CD14-positive monocyte (primary cell): Measurements from ENCODE around the gene VOPP1. TPM values are rescaled to one million over a fixed set of nuclear protein-coding genes. Genes with fewer than 3 reads are reported as not detected.

Experiments used
- DNase-seq, 3 donors: peaks; one replicate each; pipeline ENCODE4 v3.0.0-alpha.2; 2011 to 2022
- H2AFZ ChIP-seq: 2 replicates; pipeline ENCODE4 v1.6.0; 2012; ENCODE audit warnings: mild to moderate bottlenecking, low read depth, low read length, inconsistent platforms; ENCODE audit not compliant: insufficient read depth, poor library complexity, severe bottlenecking
- H3K27ac ChIP-seq, 2 donors: 1 replicate in 1 of 2; 2 replicates in 1 of 2; pipeline ENCODE4 v1.5.1; 2012 to 2013; ENCODE audit warnings: low read length in 2 of 2, control low read depth in 1 of 2, inconsistent platforms in 1 of 2, low read depth in 1 of 2, mild to moderate bottlenecking in 1 of 2
- H3K27me3 ChIP-seq, 2 donors: one replicate each; pipeline versions ENCODE4 v1.6.0 to v1.6.1; 2011 to 2013; ENCODE audit warnings: low read length in 2 of 2; ENCODE audit not compliant: control insufficient read depth in 2 of 2, insufficient read depth in 2 of 2
- H3K36me3 ChIP-seq, 2 donors: replicated peaks in 1 of 2; 1 replicate in 1 of 2; 2 replicates in 1 of 2; pipeline versions ENCODE4 v1.5.1 to v1.6.1; 2012 to 2013; ENCODE audit warnings: low read length in 2 of 2, control low read depth in 1 of 2, inconsistent platforms in 1 of 2, mild to moderate bottlenecking in 1 of 2; ENCODE audit not compliant: insufficient read depth in 2 of 2, control insufficient read depth in 1 of 2
- H3K4me1 ChIP-seq, 2 donors: 1 replicate in 1 of 2; 2 replicates in 1 of 2; pipeline versions ENCODE4 v1.5.1 to v1.6.1; 2012 to 2013; ENCODE audit warnings: low read length in 2 of 2, control low read depth in 1 of 2, inconsistent platforms in 1 of 2, mild to moderate bottlenecking in 1 of 2, moderate library complexity in 1 of 2; ENCODE audit not compliant: insufficient read depth in 2 of 2, control insufficient read depth in 1 of 2
- H3K4me2 ChIP-seq: replicated peaks from 2 replicates; pipeline ENCODE3; 2012; ENCODE audit warnings: low read length, moderate library complexity, mild to moderate bottlenecking; ENCODE audit not compliant: poor library complexity, severe bottlenecking; ENCODE audit errors: extremely low read depth
- H3K4me3 ChIP-seq, 3 experiments: fragments of 200-600 bp in 1 of 3; sonication (generic) in 1 of 3; replicated peaks in 1 of 3; 1 replicate in 2 of 3; 2 replicates in 1 of 3; pipeline ENCODE4 v1.5.1; 2011 to 2013; ENCODE audit warnings: low read length in 3 of 3, mild to moderate bottlenecking in 3 of 3, control low read depth in 2 of 3, low read depth in 2 of 3, inconsistent platforms in 1 of 3, moderate library complexity in 1 of 3
- H3K79me2 ChIP-seq: 2 replicates; pipeline ENCODE4 v1.6.0; 2012; ENCODE audit warnings: mild to moderate bottlenecking, control low read depth, inconsistent platforms, low read length, moderate library complexity; ENCODE audit not compliant: insufficient read depth
- H3K9ac ChIP-seq: 2 replicates; pipeline ENCODE4 v1.6.0; 2017; ENCODE audit warnings: low read length, mild to moderate bottlenecking; ENCODE audit not compliant: insufficient read depth, poor library complexity, severe bottlenecking
- H3K9me3 ChIP-seq, 2 donors: replicated peaks in 1 of 2; 1 replicate in 1 of 2; 2 replicates in 1 of 2; pipeline versions ENCODE4 v1.5.1 to v1.6.1; 2012 to 2013; ENCODE audit warnings: low read length in 2 of 2, control low read depth in 1 of 2; ENCODE audit not compliant: control insufficient read depth in 1 of 2, insufficient read depth in 1 of 2
- H4K20me1 ChIP-seq: 2 replicates; pipeline ENCODE4 v1.6.0; 2012; ENCODE audit warnings: mild to moderate bottlenecking, low read length, control low read depth, moderate library complexity; ENCODE audit not compliant: insufficient read depth
- H3K27ac Mint-ChIP-seq, 7 donors: one replicate each; pipeline ENCODE4 v1.8.0; 2020; ENCODE audit warnings: mild to moderate bottlenecking in 7 of 7, mixed read lengths in 7 of 7, moderate library complexity in 6 of 7, inconsistent platforms in 2 of 7
- H3K27me3 Mint-ChIP-seq, 3 donors: one replicate each; pipeline ENCODE4 v1.8.0; 2021 to 2022; ENCODE audit warnings: low read depth in 3 of 3, mild to moderate bottlenecking in 3 of 3, mixed read lengths in 3 of 3, moderate library complexity in 3 of 3, inconsistent platforms in 1 of 3
- H3K36me3 Mint-ChIP-seq, 2 donors: one replicate each; pipeline ENCODE4 v1.8.0; 2020; ENCODE audit warnings: mixed read lengths in 2 of 2, inconsistent platforms in 1 of 2, mild to moderate bottlenecking in 1 of 2
- H3K4me1 Mint-ChIP-seq: one replicate; pipeline ENCODE4 v1.8.0; 2020; ENCODE audit warnings: mild to moderate bottlenecking, mixed read lengths
- H3K4me3 Mint-ChIP-seq, 2 donors: one replicate each; pipeline ENCODE4 v1.8.0; 2020; ENCODE audit warnings: mild to moderate bottlenecking in 2 of 2, mixed read lengths in 2 of 2, moderate library complexity in 1 of 2
- H3K9me3 Mint-ChIP-seq, 7 donors: one replicate each; pipeline ENCODE4 v1.8.0; 2020 to 2022; ENCODE audit warnings: mixed read lengths in 7 of 7, mild to moderate bottlenecking in 6 of 7, moderate library complexity in 6 of 7, inconsistent platforms in 2 of 7
- WGBS: methylation state at CpG from one replicate; pipeline ENCODE4 v1.1.5; 2013; ENCODE audit warnings: missing lambda C conversion rate; ENCODE audit not compliant: insufficient coverage; 5-methylcytosine and 5-hydroxymethylcytosine counted together
- intact Hi-C, 2 donors: fragments of 100-400 bp; cut with micrococcal nuclease; formaldehyde crosslinking; loops; one replicate each; pipeline versions ENCODE4 v1.15.0 to v1.15.1; 2023
- polyA plus RNA-seq, 3 donors: library from polyadenylated mRNA; depleted of rRNA in 1 of 3; unstranded in 2 of 3; stranded (reverse) in 1 of 3; fragments of 300-500 nt in 2 of 3; fragments of >200 nt in 1 of 3; fragmentation: Illumina TruSeq in 2 of 3; gene quantifications; 1 replicate in 2 of 3; 2 replicates in 1 of 3; pipeline ENCODE4 v1.2.3, GENCODE V29; 2012 to 2021
- TF ChIP-seq, protein P1 (sequence below): fragments of 200-600 bp; IDR thresholded peaks from one replicate; pipeline ENCODE4 v1.8.0; 2022; ENCODE audit warnings: antibody characterized with exemption, mild to moderate bottlenecking

The VOPP1 gene
- polyA plus RNA-seq, 3 donors: 16.7 to 22.1 (median 18.0) TPM

DNA sequence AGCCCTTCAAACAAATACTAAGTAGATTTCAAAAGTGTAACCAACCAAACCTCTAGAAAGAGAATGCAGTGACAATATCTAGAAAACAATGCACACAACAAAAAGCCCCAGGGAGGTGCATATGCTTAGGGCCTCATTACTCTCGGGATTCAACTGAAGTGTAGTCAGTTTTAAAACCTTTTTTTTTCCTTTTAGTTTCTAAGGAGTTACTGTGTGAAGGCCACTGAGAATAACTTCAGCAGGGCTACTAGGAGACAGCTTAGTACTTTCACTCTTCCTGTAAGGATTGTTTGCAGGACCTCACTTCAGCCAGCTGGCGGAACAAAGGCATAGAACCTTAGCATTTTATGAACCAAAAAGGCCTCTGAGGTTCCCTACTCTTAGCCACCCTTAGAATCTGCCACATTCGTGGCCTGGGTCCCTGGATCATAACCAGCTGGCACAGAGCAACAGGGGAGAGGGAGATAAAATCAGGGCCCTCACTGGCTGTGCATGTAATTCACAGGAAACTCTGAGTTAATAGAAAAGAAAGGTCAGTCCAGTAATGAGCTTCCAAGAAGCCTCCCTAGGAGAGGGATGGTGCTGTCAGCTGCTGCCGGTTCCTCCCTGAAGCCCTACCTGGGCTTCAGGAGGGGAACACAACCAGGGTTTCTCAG, 3.6 kb downstream of the VOPP1 start:
- peak overlapping the region in 2 of 7 donors; percentile 31 to 60 for H3K27ac Mint-ChIP-seq
- H3K4me3 Mint-ChIP-seq: peak overlapping the region in 1 of 2 donors; percentile 39
- peaks cover 72% of the 10 kb centered on the region for H4K20me1 ChIP-seq
- H3K27me3 ChIP-seq: peaks cover 0 to 3% of the 10 kb centered on the region in 2 donors
- H3K4me3 ChIP-seq: no peak overlapping the region
- peaks cover 36 to 55% of the 10 kb centered on the region in 2 donors for H3K4me1 ChIP-seq
- TF ChIP-seq, protein P1, sequence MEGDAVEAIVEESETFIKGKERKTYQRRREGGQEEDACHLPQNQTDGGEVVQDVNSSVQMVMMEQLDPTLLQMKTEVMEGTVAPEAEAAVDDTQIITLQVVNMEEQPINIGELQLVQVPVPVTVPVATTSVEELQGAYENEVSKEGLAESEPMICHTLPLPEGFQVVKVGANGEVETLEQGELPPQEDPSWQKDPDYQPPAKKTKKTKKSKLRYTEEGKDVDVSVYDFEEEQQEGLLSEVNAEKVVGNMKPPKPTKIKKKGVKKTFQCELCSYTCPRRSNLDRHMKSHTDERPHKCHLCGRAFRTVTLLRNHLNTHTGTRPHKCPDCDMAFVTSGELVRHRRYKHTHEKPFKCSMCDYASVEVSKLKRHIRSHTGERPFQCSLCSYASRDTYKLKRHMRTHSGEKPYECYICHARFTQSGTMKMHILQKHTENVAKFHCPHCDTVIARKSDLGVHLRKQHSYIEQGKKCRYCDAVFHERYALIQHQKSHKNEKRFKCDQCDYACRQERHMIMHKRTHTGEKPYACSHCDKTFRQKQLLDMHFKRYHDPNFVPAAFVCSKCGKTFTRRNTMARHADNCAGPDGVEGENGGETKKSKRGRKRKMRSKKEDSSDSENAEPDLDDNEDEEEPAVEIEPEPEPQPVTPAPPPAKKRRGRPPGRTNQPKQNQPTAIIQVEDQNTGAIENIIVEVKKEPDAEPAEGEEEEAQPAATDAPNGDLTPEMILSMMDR: no peak
- H3K27me3 Mint-ChIP-seq: peaks cover 3 to 7% (median 6%) of the 10 kb centered on the region in 3 donors
- H3K79me2 ChIP-seq: peaks cover 62% of the 10 kb centered on the region
- DNase-seq: no peak
- 86% methylated on average over 1 of the region's 4 CpGs for WGBS
- intact Hi-C loops: loop anchor here in 1 of 2 donors (2.0 kb wide), 1 partner anchor 14 kb away; no protein-coding TSS in a partner anchor
- no peak overlapping the region for H3K9ac ChIP-seq
- H3K4me2 ChIP-seq: no peak overlapping the region
- H3K27ac ChIP-seq: no peak overlapping the region
- H3K9me3 Mint-ChIP-seq: peaks cover 0 to 8% (median 0%) of the 10 kb centered on the region in 7 donors
- H2AFZ ChIP-seq: no peak overlapping the region
- no peaks in the 10 kb centered on the region for H3K9me3 ChIP-seq
- peaks cover 72% of the 10 kb centered on the region for H3K4me1 Mint-ChIP-seq
- peaks cover 15 to 36% of the 10 kb centered on the region in 2 donors for H3K36me3 Mint-ChIP-seq
- H3K36me3 ChIP-seq: peaks cover 0 to 4% of the 10 kb centered on the region in 2 donors

GRCh38 chr7:55567571-55567970, 4.7 kb downstream of the VOPP1 start:
- no peaks in the 10 kb centered on the region for H3K9me3 ChIP-seq
- no peak for DNase-seq
- Mint-ChIP-seq H3K27me3 (peaks cover 0 to 6% (median 0%) of the 10 kb centered on the region in 3 donors), H3K4me1 (peaks cover 63% of the 10 kb centered on the region), H3K9me3 (peaks cover 0 to 8% (median 0%) of the 10 kb centered on the region in 7 donors), H3K27ac (peak overlapping the region in 1 of 7 donors; percentile 54), H3K36me3 (peaks cover 15 to 36% of the 10 kb centered on the region in 2 donors), H3K4me3 (no peak overlapping the region)
- H4K20me1 ChIP-seq: peaks cover 83% of the 10 kb centered on the region
- H3K4me2 ChIP-seq: no peak overlapping the region
- no peak overlapping the region for H3K27ac ChIP-seq
- no peak overlapping the region for H2AFZ ChIP-seq
- peaks cover 24 to 44% of the 10 kb centered on the region in 2 donors for H3K4me1 ChIP-seq
- H3K36me3 ChIP-seq: peaks cover 0 to 4% of the 10 kb centered on the region in 2 donors
- H3K4me3 ChIP-seq: no peak overlapping the region
- no peak overlapping the region for H3K9ac ChIP-seq
- intact Hi-C loops: no loop called here
- TF ChIP-seq, protein P1: no peak
- H3K27me3 ChIP-seq: no peaks in the 10 kb centered on the region
- WGBS: no CpG with 5 or more reads among the region's 3 CpGs
- peaks cover 72% of the 10 kb centered on the region for H3K79me2 ChIP-seq
